GM18507 (cell line): ENCODE measurements around the gene AFF3.

Experiments used
- DNase-seq: peaks from one replicate; pipeline ENCODE4 v3.0.0; 2011; ENCODE audit warnings: low read depth; ENCODE audit not compliant: insufficient read length; ENCODE audit errors: extremely low spot score
- FAIRE-seq: peaks from 2 replicates; lab custom pipeline; 2011; peaks lifted over from hg19 to GRCh38; lab: Jason Lieb, UNC

The AFF3 gene

DNA sequence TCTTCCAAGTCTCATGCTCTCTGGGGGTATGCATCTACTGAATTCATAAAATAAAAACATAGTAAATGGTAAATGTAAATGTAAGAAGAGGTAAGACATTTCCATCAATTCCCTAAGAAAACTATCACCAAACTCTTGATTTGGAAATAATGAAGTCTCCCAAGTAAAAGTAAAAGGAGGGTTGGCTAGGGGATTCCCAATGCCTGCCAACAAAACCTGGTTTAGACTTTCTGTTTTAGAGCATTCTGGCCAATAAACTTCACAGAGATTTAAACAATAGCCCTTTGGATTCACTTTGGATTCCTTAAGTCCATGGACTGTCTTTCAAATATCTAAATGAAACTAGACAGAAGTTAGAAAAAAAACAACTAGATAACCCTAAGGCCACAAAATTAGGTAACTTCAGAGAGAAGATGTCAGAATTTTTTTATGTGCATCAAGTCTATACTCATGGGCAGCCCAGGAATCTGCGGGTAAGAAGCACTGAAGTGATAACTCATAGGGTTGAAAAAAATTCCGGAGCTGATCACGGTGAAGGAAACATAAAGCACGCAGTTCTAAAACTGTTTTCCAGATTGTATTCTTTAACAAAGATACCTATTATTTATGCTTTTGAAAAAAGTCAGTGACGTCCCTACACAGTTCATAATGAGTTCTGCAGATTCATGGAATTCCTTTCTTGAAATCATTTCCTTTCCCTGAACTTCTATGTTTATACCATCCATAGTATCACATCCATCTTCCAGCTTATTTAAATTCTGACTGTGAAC, 263.6 kb downstream of the AFF3 start:
- FAIRE-seq = no peak
- DNase-seq = no peak

DNA sequence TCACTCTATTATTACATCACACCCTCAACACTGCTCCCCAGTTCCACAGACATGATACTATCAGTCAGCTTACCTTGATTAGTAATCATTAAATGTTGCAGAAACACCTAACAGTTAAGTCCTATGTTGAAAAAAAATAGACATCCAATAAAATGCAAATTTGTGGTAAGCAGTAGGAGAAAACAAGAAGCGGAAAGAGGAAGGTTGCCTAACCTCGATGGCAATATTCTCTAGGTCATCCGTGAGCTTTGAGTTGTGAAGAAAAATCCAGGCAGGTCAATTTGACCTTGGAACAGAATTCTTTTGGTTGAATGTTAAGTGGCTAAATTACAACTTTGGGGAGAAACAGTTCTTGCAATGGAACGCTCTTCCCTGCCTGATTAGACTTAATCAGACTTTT, 264.4 kb downstream of the AFF3 start:
- FAIRE-seq = no peak
- no peak for DNase-seq

DNA sequence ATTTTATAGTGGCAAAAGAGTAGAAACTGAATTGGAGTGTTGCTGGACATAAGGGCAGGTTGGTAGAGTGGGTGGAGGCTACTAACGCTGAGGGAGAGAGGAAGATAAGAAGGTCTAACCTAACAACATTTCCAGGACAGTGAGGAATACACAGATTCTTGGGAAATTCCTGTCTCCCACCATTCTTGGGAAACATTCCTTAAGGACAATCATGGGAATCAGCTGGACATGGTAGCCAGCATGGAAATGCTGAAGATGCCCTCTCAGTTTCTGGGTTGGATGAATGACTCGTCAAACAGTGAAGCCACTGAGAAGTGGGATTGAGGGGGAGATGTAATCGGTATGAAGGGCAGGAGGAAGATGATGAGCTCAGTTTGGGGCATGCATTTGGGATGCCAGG, 265.4 kb downstream of the AFF3 start:
- FAIRE-seq = no peak
- no peak for DNase-seq

DNA sequence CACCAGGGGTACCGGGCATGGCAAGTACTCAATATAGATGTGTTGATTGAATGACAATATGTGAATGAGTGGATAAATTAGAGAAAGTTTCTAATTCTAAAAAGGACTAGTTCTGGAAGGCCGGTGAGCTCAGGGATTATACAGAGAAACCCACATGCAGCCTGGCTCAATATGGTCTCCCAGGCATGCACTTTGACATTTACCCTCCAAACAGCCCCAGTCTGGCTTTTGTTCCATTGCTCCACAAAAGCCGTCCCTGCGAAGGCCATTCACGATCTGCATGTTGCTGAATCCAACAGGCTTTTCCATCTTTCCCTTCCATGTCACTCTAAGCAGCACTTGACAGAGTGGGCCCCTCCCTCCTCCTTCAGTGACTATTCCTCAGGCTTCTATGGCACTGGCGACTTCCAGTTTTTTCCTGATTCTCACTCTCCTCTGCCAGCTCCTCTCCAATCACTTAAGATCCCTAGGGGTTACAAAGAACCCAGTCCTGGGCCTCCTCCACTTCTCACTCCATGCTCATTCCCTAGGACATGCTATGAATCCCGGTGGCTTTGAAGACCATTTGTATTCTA, 266.7 kb downstream of the AFF3 start:
- no peak for FAIRE-seq
- DNase-seq = no peak

DNA sequence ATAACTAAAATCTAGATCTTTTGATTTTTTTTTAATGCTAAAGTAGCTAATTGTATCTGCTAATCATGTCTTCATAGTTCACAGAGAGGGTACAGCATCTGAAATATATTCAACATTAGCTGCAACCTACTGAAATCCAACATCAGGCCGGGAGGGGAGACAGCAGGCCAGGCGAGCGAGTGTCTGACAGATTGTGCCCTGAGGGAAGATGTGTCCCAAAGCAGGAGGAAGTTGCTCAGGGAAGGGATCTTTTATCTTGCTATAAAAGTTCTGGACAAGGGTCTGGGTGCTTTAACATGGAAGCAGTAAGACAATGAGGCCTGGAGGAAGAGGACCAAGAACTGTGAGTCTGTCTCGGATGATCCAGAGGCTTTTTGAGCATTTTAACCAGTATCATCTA, 274.1 kb downstream of the AFF3 start:
- DNase-seq = no peak
- no peak for FAIRE-seq

DNA sequence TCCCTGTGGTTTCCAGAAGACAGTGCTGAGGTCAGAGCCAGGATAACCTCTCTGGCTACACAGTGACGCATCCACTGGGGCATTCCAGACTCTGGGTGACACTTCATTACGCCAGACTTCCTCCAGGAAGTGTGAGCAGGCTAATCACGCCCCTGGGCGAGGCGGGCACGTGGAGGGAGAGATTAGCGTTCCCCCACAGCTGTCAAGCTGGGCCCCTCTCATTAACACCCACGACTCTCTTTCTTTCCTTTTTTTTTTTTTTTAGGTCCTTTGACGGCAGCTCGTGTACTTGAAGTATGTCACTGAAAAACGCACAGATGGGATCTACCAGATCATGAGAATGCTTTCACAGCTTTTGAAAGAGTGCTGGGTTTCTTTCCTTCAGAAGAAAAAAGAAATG, 274.6 kb downstream of the AFF3 start:
- DNase-seq (no peak), FAIRE-seq (no peak)

DNA sequence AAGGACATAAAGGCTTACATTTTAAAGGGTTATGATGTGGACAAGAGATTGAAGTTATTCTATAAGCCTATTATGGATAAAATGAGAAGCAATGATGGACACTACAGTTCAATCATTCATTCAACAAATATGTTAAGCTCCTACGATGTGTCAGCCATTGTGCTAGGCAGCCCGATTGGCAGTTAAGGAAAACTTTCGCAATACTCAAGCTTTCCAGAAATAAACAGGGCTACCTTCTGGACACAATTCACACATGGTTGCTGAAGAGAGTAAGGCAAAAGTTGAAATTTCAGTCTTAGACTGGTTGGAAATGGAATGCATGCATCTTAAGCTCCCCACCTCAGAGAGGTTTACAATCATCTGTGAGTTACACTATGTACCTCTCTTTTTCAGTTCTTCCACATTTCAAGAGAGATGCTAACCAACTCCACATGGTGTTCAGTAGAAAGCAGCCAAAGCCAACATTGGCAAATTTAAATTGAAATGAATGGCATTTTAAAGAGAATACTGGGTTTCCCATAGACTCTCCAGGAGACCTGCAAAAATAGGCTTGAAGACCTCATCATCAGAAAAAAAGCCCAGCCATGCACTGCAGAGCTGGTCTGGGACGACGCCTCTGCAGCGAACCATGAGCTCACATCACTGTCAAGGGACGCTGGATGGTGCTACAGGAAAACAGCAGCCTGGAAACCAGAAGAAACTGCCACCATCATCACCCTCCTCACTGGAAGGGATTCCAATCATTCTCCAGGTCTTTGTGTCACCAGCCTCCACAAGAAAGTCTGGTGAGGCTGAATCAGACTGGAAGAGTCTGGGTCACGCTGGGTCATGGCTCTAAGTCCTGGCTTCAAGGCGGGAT, 276.3 kb downstream of the AFF3 start:
- no peak for FAIRE-seq
- no peak for DNase-seq

DNA sequence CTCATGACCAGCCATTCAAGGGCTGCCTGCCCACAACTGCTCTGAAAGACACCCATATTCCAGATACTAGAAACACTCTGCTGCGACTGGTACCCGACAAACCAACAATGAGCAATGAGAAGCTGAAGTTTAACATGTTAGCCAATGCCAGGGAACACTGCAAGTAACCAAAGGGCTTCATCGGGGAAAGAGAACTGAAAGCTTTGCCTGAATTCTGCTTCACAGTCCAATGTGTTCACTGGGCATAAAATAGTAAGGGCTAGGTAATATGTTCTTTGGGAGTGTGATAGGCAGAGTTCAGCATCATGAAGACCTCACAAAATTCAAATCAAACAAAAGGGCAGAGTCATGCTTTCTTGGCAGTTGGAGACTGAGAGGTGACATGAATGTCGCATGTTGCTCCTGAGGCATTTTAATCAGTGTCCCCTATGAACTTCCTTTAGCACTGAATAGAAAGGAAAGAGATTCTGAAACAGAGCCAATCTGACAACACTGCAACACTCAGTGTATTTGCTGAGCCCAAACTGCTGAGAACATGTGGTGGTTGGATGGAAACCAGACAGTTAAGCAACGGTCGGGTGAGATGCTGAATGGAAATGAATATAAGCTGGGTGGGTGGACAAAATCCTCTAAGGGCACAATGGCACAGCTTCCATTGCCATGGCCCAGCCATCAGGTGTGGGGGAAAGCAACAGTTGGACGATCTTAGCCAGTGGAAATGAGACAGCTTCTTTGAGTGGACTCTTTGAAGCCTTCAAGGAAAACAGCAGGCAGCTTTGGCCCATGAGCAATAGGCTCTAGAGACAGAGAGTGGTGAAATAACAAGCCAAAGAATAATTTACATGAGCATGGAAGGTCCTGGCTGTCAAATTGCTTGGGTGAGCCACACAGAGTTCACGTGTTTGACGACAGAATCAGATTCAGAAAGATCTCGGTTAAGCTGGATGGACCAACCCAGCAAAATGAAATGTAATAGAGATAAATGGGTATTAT, 277.5 kb downstream of the AFF3 start:
- no peak for FAIRE-seq
- no peak for DNase-seq

DNA sequence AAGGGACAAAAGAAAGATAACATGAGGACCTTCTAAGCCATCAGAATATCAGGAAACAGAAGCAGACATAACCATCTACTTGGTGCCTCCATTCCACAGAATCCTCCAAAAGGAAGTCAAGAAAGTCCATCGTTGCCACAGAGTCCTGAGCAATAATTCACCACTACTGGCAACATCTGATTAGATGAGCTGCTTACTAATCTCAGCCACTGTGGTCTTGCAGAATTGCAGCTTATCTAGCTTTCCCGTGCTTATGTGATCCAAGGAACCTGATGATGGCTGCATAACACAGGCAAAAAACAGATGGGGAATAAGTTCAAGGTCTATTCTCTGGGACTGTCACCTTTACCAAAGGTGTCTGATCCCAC, 278.5 kb downstream of the AFF3 start:
- DNase-seq (no peak), FAIRE-seq (no peak)

DNA sequence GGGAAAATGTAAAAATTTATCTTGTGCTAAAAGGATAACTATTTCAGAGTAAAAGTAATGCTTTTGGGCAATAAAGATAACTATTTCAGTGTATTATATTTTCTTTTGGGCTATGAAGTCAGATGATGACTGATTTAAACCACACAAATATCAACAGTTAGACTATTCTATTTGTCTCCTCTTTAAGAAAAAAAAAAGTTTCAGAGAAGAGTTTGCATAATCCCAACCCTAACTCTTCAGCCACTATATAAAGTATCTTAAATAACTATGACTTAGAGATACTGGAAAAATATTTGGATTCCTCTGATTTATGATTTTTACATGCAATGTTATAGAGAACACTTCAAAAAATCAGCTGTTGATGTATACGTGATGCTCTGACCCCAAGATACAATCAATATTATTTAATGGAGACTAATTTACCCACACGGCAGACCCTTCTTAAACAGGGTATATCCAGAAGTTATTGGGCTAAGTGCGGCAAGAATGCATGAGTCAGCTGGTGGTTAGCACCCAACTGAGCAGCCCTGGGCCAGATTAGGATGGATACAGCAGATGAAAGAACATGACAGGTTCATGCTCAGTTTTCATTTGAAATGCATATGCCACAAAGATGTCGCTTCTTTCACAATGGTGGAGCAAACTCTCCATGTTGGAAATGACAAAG, 279.0 kb downstream of the AFF3 start:
- no peak for DNase-seq
- FAIRE-seq = no peak

DNA sequence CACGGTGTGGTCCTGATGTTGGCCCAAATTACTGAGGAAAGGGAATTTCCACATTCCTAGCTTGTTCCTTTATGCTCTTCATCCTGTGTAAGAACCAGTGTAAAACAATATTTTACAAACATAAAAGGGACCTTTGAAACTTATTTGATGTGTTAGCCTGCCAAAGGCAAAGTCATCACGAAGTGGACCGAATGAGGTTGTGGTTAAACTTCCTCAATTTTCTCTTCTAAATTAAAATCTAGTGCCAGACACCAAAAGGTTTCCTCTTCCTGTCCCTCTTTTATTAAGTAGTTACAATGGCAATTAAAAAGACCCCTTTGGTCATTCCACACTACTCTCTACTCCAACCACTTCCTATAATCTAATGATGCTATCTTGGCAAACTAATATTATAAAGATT, 279.8 kb downstream of the AFF3 start:
- FAIRE-seq (no peak), DNase-seq (no peak)

DNA sequence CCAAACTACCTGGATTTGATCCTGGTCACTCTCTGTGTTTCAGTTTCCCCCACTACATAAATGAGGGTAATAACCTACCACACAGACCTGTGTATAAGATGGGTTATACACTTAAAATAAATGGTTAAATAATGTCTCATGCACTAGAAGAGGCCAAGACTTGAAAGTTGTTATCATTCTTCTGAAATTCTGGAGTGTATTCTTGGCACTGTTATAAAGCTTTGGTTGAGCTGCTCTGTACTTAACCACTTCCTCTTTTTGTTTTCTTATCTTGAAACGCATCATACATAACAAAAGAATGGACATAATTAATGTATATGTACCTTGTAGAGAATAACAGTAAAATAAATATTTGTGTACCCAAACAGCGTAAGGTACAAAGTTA, 281.0 kb downstream of the AFF3 start:
- DNase-seq (no peak), FAIRE-seq (peak; percentile 63)

DNA sequence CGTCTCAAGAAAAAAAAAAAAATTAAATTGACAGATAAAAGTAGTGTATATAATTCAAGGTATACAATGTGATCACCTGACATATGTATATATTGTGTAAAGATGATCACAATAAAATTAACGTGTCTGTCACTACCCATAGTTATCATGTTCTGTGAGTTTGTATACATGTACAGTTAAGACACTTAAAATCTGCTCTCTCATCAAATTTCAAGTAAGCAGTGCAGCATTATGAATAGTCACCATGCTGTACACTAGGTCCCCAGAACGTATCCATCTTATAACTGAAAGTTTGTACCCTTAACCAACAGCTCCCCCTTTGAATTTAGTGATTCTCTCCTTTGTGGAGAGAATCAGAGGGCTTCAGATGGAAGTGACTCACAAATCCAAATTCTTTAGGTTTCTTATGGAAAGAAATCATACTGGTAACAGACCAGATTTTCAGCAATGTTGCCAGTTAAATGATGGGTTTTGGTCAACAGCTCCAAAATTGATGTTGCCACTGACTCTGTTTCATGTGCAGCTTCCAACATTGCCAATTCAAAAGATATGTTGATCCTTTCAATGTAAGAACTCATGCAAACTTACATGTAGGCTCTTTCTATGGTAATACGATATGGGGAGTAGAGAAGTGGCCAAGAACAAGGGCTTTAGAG, 281.5 kb downstream of the AFF3 start:
- no peak for DNase-seq
- FAIRE-seq = no peak

DNA sequence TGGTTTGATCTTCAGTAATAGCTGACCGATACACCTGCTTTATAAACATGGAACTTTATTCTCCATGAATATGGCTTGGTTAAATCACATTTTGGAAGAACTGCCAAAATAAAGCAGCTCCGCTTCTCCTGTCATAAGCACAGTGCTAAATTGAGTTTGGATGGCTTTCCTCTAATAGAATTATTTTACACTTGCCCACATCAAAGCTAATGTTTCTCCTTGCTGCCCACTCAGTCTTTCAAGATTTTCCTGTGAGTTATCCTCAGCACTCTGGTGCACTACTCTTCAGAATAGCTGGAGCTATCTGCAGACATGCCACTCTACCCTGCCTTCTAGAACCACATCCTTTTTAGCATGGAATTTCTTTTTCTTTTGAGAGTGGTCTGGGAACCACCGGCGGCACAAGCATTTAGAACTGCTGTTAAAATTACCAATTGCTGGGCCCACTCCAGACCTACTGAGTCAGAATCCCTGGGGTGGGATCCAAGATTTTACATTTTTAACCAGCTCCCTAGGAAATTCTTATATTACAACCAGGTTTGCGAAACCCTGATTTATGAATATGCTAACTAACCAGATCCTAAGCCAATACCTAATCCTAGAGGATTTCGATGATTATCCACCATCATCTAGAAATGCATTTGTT, 283.3 kb downstream of the AFF3 start:
- no peak for FAIRE-seq

DNA sequence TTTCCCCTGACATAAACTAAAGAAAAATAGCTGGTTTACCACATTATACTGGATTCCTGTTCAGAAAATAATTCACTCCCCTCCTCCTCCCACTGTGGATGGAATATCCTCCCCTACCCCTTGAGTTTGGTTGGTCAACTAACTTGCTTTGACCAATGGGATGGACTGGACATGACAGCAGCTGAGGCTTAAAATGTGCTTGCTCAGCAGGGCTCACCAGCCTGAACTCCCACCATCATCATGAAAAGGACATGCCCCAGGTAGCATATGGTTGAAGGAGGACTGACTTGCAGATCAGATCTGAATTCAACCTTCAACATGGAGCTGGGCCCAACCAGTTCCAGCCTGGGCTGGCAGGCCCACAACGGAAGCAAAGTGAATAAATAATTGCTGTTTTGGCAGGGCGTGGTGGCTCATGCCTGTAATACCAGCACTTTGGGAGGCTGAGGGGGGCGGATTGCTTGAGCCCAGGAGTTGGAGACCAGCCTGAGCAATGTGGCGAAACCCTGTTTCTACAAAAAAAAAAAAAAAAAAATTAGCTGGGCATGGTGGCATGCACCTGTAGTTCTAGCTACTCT, 284.4 kb downstream of the AFF3 start:
- FAIRE-seq (no peak), DNase-seq (no peak)

More for the DNA sequence above, 283.3 kb downstream of the AFF3 start:
- DNase-seq = no peak

DNA sequence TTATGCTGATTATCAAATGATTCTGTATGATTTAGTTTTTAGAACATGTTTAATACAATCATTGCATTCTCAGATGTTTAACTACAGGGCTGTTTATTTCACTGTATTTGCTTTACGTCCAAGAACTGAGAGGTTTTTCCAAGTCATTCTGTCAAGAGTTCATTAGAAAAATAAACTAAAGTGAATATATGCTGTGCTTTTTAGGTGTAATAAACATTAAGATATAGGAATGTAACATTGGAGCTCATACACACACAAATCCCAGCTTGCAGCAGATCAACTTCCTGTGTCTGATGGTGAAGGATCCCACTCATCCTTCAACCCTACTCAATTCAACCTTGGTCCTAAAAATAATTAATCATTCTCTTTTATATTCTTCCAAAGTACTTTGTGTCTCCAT, 285.0 kb downstream of the AFF3 start:
- DNase-seq (no peak), FAIRE-seq (no peak)

DNA sequence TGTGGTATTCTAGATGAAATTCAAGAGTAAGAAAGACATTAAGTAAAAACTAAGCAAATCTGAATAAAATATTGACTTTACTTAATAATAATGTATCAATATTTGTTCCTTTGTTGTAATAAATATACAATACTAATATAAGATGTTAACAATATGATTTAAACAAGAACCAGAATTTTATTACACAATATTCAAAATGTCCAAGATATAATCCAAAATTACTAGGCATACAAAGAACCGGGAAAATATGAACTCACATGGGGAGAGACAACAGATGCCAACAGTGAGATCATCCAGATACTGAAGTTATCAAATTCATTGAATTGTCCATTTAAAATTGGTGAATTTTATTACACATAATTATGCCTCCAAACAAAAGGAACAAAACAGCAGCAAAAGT, 286.3 kb downstream of the AFF3 start:
- FAIRE-seq (no peak), DNase-seq (no peak)
